ENCODE results near the gene DAPK1.
"Not testable (repeated sequence)": the region's sequence is repeated elsewhere in the genome, so short reads cannot be mapped to it uniquely, and the experiment has no call there.

DAPK1 gene

DNA sequence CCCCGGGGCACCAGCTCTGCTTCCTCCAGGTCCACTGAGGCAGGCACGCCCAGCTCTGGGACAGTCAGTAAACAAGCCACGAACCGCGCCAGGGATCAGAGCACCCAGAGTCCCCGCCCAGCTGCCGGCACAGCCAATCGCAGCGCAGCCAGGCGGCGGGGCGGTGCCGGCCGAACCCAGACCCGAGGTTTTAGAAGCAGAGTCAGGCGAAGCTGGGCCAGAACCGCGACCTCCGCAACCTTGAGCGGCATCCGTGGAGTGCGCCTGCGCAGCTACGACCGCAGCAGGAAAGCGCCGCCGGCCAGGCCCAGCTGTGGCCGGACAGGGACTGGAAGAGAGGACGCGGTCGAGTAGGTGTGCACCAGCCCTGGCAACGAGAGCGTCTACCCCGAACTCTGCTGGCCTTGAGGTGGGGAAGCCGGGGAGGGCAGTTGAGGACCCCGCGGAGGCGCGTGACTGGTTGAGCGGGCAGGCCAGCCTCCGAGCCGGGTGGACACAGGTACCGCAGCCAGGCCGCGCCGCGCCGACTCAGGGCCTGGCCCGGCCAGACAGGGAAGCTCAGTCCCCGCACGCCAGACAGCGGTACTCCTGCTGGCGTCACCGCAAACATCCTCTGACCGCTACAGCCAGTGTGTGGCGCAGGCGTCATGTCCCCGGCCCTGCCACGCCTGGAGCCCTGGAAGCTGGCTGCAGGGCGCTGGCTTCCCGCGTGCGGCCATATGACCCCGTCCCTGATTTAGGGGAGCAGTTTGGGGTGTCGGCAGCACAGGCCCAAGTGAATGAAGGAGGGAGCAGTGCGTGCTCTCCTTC, 228.4 kb downstream of the DAPK1 start, which contains the start of gene CTSL:
CTSL (plus strand) TSS at position 220 of the 810 bp plus-strand sequence. CDS start 1,485 bp downstream, outside the sequence.
- DNase-seq: peak; percentile 46 to 51

DNA sequence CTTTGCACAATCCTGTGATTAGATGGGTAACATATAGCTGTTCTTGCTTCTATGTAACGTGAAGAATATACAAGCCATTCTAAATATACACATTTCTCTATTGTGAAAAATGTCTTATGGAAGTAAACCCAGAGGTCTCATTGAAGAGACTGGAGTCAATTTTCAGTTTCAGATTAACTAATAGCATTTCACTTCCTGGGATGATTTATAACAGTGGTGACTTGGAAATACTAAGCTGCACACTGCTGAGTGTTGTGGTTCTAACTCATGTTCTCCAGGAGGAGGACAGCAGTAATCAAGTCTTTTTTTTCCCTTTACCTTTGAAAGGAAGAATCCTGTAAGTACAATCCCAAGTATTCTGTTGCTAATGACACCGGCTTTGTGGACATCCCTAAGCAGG, 231.6 kb downstream of the DAPK1 start:
- no peak for DNase-seq

DNA sequence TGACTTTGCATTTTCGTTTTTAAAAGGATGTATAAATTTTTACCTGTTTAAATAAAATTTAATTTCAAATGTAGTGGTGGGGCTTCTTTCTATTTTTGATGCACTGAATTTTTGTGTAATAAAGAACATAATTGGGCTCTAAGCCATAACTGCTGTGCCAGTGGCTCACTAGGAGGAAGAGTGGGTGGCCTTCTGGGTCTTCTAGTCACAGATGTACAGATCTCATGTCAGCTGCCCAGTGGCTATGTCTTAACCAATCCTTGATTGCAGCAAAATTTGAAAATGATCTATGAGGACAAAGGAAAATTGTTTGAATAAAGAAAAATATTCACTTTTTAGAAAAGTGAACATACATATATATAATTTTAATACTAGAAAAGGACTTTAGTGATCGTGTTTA, 233.7 kb downstream of the DAPK1 start:
- DNase-seq: no peak

DNA sequence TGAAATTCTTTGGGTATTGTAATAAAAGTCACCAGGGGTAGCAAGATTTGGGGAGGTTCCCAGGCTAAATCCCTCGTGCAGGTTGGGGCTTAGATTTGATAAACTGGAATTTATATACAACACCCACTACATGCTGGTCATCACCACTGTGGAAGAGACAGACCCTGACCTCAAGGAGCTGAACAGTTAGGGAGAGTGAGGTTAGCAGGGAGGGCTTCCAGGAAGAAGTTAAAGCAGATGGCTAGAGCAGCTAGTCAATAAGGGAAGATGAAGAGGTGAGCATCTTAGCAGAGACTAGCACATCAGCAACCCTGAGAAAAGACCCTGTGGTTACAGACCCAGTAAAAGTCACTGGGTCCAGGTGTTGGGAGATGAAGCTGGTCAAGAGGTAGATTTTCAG, 234.7 kb downstream of the DAPK1 start:
- no peak for DNase-seq

DNA sequence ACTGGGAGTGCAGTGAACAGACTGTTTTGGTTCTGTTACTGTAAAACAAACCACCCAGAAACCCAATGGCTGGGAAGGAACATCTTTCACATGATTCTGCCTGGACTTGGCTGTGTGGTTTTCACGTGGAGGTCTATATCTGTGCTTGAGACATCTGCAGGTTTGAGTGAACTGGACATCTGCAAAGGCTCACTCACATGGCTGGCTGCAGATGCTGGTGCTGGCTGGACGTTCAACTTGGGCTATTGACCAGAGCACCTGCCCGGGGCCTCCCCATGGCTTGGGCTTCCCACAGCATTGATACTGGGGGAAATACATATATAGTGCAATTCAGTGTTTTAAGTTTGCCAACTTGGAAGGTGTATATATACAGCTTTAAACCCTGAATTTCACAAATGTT, 235.1 kb downstream of the DAPK1 start:
- no peak for DNase-seq

DNA sequence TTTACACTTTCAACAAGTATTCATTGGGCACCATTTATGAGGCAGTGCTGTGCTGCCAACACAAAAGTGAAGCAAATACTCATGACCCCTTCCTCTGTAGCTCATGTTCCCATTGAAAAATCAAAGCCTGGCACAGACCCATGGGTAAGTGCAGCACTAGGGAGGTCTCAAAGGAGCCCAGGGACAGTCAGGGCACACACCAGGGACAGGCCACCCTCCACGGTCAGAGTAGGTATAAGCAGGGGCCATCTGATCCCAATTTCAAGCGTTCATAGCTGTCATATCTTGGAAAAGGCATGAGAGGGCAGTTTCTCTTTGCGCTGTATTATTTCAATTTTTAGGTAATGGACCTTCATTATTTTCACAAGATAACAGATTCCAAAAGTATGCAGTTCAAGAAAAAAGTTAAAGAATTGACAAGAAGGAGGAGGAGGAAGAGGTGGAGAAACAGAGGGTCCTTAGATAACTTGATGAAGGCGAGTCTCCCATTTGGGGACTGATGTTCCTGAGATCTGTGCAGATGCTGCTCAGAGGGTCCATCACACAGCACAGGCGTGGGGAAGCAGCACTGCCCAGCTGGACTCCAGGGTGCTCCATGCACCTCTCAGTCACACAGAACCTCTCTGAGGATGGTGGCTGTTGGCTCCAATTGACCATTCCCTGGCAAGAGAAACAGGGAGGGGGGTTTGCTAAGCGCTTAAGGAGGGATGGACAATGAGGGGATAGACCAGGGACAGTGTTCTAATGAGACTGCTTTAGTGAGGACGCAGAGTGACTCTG, 235.8 kb downstream of the DAPK1 start:
- no peak for DNase-seq

DNA sequence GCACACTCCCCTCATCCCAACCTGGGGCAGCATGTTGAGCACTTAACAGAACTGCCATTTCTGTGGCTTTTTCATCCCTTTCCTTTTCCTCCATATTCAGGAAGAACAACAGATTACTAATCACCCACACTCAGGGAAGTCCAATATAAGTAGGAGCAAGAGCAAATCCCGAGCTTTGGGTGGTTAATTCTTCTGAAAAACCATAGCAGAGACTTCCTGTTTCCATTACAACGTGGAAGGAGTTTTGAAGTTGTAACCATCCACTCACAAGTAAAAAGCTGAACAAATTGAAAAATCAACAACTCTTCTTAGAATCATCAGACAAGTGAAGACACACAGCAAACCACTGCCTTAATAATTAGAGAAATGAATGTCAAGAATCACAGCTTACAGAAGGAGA, 236.4 kb downstream of the DAPK1 start:
- DNase-seq: no peak

DNA sequence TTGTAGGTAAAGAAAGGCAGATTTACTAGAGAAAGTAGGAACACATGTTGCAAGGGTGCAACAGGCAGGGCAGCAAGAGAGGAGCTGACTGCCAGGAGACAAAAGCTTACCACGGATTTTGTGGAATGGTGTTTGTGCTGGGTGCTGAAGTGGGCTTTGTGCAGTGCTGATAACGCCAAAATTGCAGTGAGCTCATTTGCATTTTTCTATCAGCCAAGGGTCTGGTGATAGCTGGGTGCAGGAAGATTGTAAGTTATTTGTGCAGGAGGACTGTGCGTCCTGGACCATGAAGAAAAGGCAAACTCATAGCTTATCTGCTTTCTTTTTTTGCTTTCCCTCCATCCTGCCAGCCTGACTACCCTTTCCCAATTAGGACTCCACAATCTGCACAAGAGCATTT, 241.9 kb downstream of the DAPK1 start:
- no peak for DNase-seq

DNA sequence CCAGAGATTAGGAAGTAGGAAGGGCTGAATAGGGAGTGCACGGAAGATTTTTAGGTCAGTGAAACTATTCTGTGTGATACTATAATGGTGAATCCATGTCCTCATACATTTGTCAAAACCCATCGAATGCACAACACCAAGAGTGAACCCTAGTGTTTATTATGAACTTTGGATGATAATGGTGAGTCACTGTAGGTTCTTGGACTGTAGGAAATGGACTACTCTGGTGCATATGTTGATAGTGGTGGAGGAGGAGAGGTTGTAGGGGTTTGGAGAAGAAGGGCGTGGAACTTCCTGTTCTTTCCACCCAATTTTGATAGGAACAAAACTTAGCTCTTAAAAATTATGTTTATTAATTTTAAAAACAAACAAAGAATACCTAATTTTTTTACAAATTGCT, 242.5 kb downstream of the DAPK1 start:
- no peak for DNase-seq

DNA sequence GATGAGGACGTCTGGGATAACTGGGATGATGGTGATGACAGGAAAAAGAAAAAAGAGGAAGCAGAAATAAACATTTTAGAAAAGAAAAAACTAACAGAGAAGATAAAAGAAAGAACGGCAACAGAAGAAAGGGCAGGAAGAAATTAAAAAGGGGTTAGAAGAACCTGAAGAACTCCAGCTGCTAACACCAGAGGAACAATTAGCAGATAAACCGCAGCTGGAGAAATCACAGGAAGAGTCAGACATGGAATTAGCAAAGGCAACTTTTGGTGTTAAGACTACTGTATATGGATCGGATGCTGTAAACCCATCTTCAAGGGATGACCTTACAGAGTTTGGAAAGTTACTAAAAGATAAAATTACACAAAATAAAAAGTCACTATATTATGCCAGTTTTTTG, 243.7 kb downstream of the DAPK1 start:
- no peak for DNase-seq

DNA sequence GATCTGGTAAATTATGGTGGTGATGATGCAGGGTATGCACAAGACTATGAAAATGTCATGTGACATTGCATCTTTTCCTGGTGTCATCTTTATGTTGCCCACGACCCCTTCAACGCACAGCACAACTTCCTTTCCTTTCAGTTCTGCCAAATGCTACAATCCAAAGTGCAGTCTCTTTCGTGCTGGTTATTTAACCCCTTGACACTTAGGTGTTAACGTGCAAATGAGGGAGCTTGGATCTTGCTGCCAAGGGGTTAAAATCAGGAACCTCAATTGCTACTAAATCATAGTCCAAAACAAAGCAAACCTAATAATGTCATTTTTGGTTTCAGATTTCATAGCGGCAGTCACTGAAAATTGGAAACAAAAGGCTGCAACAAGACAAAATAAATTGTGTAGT, 244.2 kb downstream of the DAPK1 start:
- no peak for DNase-seq

DNA sequence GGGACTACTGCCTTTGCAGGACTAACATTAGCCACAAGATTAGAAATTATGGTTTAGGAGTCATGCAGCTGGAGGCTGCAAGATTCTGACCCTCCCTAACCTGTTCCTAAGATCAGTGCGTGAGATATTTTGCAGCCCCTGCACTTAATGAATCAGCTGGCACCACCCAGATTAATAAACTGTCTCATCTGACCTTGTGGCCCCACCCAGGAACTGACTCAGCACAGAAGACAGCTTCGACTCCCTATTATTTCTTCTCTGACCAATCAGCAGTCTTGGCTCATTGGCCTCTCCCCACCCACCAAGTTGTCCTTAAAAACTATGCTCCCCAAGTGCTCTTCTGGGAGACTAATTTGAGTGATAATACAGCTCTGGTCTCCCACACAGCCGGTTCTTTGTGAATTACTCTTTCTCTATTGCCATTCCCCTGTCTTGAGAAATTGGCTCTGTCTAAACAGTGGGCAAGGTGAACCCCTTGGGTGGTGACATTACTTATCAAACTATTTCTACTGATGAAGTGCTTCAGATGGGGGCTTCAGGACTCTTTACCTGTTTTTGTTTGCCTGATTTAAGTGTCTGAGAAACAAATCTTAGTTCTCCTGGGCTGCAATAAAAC, 245.3 kb downstream of the DAPK1 start:
- no peak for DNase-seq

DNA sequence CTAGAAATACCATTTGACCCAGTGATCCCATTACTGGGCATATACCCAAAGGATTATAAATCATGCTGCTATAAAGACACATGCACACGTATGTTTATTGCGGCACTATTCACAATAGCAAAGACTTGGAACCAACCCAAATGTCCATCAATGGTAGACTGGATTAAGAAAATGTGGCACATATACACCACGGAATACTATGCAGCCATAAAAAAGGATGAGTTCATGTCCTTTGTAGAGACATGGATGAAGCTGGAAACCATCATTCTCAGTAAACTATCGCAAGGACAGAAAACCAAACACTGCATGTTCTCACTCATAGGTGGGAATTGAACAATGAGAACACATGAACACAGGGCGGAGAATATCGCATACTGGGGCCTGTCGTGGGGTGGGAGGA, 246.6 kb downstream of the DAPK1 start:
- DNase-seq: not testable (repeated sequence)

DNA sequence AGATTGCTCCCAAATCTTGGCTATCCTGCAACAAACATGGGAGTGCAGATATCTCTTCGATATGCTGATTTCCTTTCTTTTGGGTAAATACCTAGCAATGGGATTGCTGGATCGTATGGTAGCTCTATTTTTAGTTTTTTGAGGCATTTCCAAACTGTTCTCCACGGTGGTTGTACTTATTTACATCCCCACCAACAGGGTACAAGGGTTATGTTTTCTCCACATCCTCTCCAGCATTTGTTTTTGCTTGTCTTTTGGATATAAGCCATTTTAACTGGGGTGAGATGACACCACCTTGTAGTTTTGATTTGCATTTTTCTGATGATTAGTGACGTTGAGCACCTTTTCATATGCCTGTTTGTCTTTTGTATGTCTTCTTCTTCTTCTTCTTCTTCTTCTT, 248.5 kb downstream of the DAPK1 start:
- no peak for DNase-seq

DNA sequence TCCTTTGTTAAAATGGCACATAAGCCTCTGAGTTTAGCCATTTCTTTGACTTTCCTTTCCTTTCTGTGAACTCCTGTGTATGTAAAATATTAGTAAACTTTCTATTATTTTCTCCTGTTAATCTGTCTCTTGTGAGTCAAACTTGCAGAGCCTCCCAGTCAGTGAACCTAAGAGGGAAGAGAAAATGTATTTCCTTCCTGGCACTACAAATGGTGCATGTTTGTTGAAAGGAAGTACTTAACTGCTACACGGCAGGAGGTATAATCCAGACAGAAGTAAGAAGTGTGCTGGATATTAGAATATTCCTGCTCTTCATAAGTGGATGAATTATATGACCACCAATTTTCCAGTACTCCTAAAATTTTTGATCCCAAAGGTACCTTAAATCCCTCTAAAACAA, 251.2 kb downstream of the DAPK1 start:
- no peak for DNase-seq

DNA sequence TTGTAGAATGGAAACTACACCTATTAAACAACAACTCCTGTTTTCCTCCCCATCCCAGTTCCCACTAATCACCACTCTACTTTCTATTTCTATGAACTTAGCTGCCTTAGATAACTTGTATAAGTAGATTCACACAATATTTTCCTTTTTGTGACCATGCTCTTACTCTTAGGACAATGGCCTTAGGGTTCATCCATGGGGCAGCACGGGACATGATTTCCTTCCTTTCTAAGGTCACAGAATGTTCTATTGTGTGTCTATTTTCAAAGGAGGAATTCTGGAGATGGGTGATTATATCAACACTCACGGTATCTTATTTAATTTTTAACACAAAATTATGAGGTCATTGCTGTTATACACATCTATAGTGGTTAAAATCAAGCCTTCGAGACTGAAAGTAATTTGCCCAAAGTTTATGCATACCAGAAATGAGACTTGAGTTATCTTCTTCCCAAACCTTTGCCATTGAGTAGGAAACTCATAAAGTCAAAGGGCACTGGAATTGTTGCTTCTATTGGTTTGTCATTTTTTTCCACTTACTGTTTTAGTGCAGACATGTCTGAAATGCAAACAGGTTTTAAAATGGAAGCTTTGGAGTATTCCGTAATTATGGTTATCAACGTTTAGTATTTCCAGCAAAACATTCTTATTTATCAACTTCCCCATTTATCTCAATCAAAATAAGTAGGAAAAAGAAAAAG, 251.8 kb downstream of the DAPK1 start:
- no peak for DNase-seq

DNA sequence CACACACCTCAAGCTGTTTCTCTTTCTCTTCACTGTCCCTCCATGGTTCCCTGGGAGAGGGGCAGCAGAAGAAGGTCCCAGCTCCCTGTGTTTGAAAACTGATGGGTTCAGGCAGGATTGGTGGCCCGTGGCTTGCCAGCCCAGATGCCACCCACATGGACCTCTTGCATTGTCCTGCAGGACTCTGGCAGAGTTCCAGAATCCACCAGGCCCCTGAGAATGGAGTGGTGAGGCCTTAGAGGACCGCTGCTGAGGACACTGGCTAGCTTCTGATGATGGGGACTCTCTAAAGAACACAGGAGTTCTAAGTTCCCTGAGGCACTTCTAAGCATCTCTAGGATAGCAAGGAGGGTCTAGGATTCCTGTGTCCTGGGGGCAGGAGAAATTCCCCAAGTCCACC, 253.1 kb downstream of the DAPK1 start:
- no peak for DNase-seq

DNA sequence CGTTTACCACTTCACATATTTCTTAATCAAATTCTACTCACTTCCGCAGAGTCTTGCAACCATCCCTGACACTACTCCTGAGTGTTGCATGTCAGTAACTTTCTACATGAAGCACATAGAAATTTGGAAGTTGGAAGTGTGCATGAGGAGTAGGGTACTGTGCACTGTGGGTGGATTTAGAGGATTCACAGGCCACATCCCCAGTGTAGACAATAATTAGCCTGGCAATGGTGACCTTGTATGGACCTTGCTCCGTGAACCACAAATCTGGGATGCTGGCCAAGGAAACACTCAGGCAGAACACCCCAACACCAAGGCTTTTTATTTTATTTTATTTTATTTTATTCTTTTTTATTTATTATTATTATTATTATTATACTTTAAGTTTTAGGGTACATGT, 253.8 kb downstream of the DAPK1 start:
- no peak for DNase-seq

DNA sequence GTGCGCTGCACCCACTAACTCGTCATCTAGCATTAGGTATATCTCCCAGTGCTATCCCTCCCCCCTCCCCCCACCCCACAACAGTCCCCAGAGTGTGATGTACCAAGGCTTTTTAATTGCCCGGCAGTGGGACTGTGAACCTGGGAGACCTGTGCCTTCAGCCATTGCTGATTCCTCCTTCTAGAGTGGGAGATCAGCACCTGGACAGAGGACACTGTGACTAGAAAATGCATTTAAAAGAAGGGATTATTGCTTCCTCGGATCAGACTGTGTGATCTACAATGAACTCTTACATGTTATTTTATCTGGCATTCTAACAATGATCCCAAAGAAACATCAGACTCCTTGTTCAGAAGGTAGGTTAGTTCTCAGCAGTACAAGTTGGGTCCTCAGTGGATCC, 254.2 kb downstream of the DAPK1 start:
- DNase-seq: no peak

DNA sequence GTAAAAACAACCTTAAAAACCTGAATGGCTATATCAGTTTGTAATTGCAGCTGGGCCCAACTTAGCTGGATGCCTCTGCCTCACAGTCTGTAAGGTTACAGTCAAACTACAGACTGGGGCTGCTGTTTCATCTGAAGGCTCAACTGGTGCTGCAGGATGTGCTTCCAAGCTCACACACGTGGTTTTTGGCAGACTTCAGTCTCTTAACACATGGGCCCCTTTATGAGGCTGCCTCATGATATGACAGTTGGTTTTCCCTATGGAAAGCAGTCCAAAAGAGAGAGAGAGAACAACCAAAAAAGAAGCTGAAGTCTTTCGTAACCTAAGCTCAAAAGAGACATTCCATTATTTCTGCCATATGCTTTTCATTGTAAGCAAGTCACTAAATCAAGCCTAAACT, 255.6 kb downstream of the DAPK1 start:
- DNase-seq: no peak
